Measurements from ENCODE around the gene EXOC3.

Gene EXOC3

DNA sequence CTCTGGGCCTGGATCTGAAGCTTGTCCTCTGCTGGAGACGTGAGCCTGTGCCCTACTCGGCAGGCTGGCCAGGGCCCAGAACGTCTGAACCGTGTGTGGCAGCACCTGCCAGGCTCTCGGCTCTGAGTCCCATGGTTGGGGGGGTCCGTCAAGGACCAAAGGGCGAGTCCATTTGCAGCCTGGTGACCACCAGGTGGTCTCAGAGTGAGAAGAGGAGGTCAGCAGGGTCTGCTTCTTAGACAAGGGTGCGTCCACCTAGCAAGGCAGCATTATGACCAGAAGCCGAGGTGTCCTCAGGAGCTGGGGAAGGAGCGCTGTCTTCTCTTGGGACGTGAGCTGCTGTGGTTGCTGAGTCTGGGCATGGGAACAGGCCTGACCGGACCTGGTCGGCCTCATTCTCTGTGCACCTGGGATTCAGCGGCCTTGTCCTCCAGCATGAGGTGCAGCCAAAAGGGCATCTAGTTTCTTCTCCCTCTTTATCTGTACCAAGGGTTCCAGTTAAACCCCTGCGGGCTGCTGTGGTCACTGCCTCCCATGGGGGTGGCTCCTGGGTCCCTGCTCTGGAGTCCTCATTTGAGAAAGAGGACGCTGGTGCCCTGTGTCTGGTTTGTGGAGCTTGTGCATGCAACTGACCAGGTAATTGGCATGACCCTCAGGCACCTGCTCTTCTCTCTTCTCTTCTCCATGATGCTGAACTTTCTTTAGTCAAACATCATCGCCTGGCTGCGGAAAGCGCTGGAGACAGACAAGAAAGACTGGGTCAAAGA, 14.4 kb downstream of the EXOC3 start:
- DNase-seq (ENCODE audit: low read depth in 2 of 2): no peak

DNA sequence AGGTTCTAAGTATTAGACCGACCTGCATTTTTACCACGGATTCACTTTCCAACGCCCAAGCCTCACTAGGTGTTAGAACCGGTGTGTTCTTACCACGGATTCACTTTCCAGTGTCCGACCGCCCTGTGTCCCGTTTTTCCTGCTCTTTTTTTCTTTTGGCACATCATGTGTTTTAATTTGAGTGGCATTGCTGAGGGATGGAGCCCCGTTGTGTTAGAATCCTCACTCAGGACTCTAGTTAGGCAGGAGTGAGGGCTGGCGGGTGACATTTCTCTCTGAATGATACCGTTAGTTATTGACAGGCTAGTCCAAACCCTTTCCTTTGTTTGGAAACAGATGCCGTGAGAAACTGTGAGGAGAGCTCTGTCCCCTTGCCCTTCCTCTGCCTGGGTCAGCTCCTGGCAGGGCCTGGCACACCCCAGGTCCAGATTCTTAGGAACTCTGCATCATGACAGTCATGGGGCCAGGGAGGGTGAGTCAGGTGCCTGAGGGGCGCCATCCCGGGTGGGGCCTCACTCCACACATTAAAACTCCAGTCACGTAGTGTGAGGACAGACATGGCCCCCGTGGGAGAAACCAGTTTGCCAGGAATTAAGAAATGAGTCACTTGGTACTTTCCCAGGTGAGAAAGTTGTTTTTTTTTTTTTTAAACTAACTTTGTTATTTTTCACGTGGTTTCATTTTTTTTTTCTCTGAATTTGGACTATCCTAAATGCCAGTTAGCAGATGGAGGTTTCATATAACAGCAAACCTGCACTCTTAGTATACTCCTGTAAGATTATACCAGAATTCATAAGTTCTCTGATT, 15.8 kb downstream of the EXOC3 start:
- DNase-seq (ENCODE audit: low read depth in 2 of 2): peak; percentile 46 to 51

DNA sequence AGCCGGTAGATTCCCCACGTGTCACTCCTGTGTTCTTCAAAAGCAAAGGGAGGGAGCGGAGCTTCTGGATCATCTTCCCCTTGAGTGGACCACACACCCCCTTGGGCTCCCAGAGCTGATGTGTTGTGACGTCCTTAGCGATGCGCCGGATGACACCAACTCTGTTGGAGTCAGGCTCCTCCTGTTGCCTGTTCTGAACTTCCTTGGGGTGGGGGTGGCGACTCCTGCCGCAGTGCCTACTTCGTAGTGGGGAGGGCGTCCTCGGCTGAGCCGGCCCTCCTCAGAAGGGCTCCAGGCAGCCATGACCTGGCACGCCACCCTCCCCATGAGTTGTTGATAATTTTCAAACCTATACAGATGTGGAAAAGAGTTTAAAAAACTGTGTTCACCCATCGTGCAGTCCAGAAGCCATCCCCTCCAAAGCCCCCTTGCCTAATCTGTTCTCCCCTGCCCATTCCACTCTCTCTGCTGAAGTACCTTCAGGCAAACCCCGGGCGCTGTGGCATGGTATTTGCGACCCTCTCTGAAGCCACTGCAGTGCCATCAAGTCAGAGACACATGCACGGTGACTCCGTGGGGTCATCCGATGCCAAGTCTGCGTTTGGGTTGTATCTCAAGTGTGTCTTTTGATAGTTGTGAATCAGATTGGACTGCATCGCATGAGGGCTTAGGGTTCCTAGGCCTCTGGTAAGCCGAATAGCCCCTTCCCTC, 16.7 kb downstream of the EXOC3 start:
- no peak for DNase-seq (ENCODE audit: low read depth in 2 of 2)

DNA sequence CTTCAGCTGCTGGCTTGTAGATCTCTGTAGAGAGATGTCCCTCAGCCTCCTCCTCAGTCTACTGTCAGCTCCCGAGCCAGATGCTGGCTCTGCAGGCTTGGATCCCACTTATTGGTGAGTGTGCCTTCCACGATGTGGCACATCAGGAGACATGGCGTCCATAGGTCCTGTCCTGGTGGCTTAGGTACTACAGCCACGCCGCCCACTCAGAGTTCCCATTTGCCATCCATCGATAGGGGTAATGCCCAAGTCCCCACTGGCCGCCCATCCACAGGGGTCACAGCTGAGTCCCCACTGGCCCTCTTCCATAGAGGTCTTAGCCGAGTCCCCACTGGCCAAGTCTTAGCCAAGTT, 17.3 kb downstream of the EXOC3 start:
- no peak for DNase-seq (ENCODE audit: low read depth in 2 of 2)

DNA sequence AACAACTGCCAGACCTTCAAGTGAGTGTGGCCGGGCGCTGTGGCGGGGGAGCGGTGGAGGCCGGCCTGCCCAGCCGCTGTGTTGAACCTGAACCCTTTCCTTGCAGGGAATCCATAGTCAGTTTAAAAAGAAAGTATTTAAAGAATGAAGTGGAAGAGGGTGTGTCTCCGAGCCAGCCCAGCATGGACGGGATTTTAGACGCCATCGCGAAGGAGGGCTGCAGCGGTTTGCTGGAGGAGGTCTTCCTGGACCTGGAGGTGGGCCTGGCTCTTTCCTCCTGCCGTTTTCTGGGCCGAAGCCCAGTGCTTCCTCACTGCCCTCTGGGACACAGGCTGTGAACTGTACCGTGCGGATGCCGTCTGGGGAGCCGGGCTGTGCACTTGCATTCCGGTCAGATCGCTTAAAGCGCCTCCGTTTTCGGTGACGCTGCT, 19.1 kb downstream of the EXOC3 start:
- no peak for DNase-seq (ENCODE audit: low read depth in 2 of 2)

DNA sequence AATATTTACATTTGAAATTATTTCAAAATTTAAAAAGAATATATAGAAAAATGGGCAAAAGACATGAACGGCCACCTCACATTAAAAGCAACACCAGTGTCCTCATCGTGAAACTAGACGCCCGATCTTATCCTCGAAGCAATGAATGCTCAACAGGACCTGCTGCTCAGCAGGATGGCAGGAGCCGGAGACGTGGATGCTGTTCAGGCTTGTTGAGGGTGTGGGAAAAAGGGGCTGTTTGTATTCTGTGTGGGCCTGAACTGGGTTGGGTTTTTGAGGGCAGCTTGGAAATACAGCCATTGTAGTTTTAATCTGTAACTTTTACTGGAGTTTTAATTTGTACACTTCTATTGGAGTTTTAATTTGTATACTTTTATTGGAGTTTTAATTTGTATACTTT, 20.3 kb downstream of the EXOC3 start:
- DNase-seq (ENCODE audit: low read depth in 2 of 2): no peak

DNA sequence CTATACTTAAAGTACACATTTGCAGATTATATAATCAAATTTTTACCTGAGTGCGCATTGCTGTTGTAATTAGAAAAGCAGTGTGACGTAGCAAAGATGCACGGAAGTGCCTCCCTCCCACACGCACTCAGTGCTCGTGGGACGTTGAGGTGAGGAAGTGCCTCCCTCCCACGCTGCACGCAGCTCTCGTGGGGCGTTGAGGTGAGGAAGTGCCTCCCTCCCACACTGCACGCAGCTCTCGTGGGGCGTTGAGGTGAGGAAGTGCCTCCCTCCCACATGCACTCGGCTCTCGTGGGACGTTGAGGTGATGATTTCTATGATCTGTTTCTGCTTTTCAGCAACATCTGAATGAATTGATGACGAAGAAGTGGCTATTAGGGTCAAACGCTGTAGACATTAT, 21.0 kb downstream of the EXOC3 start:
- peak; percentile 92 to 94 for DNase-seq (ENCODE audit: low read depth in 2 of 2)

DNA sequence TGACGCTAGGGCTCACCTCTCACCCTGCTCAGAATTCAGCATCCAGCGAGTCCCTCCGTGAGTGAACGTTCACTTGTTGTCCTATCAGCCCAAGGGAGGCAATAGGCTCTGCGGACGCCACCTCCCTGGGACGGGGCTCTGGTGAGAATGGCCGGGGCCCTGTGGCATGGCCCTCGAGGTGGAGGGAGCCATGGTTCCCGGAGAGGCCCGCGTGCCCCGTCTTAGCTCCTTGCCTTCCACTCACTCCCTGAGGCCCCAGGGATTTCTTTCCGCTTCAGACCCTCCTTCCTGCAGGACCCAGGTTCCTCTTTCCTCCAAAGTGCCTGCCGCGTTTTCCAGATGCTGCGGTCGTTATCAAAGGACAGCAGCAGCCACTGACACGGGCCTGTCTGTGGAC, 21.5 kb downstream of the EXOC3 start:
- no peak for DNase-seq (ENCODE audit: low read depth in 2 of 2)

DNA sequence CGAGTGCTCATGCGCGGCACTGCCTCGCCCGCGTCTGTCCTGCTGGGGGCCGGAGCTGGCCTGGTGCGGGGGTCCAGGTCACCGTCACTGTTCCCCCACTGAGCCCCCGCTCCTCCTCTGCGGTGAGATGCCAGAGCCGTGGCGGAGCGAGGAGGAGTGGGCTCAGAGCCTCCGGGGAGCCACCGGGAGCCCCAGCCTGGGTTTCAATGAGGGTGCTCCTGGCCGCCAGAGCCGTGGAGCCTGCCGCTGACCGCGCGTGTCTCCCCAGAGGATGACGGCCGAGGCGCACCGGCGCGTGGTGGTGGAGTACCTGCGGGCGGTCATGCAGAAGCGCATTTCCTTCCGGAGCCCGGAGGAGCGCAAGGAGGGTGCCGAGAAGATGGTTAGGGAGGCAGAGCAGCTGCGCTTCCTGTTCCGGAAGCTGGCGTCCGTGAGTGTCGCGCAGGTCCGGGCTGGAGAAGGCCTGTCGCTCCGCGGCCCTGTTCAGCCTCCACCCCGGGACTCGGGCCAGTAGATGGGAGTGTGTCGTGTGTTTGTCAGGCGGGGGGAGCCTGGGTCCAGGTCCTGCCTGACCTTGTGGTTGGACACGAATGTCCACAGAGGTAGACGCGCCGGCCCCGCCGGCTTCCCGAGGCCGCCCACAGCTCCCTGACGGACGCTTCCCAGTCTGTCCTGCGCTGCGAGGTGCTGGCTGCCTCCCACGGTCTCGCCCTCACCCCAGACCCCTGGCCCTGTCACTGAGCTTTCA, 22.0 kb downstream of the EXOC3 start:
- DNase-seq (ENCODE audit: low read depth in 2 of 2): no peak

DNA sequence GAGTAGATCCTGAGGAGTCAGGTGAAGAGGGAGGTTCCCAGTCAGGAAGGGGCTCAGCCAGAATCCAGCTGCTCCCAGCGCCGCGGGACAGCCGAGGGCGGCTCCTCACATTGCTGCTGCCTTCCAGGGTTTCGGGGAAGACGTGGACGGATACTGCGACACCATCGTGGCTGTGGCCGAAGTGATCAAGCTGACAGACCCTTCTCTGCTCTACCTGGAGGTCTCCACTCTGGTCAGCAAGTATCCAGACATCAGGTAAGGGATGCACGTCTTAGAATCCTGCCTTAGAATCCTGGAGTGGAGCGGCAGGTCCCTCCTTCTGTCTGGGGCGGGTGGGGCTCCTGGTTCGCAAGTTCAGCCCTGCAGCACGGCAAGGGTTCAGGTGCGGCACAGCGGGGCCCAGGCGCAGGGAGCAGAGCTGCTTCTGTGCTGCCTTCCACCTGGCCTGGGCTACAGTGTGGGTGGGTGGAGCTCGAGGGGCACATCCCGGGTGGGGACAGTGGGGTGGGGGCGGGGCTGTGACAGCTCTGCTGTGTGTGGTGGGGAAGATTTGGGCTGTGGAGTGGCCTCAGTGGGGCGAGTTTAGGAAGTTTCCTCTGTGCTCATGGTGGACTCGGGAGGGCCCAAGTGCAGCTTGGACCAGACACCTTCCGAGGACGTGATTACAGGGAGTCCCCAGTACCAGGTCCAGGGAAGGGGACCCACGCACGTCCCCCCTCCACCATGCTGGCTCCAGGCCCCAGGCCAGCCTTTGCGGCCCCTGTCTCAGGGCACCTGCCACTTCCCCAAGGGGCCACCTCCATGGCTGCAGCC, 22.8 kb downstream of the EXOC3 start:
- no peak for DNase-seq (ENCODE audit: low read depth in 2 of 2)

DNA sequence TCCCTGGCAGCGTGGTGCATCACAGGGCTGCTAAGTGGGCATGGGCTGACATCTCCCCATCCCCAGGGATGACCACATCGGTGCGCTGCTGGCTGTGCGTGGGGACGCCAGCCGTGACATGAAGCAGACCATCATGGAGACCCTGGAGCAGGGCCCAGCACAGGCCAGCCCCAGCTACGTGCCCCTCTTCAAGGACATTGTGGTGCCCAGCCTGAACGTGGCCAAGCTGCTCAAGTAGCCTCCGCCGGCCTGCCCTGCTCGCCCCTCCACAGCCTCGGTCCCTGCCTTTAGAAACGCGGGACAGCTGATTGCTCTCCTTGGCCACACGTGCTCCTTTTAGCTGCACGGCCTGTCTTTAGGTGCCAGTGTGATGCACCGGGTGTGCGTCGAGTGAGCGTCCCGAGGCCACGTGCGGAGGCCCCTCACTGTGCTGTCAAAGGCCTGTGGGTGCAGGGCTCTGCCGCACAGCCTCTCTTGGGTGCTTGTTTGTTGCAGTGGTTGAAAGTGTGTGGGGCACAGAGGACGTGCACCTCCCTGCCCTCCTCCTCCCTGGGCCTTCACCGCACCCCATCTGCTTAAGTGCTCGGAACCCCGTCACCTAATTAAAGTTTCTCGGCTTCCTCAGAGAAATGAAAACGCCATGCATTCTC, 23.8 kb downstream of the EXOC3 start:
- DNase-seq (ENCODE audit: low read depth in 2 of 2): no peak

DNA sequence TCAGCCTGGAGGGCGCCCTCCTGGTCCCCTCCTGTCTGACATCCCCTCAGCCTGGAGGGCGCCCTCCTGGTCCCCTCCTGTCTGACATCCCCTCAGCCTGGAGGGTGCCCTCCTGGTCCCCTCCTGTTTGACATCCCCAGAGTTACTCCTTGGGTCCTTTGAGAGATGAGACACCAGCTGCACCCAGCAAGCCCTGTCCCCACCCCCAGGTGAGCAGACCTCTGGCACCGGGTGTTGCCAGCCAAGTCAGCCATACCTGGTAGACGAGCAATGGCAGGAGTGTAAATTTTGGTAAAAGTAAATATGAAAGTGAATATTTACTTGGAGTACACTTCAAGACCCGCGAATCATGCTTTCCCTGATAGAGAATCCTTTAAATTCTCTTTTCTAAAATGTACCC, 25.4 kb downstream of the EXOC3 start:
- DNase-seq (ENCODE audit: low read depth in 2 of 2): no peak

DNA sequence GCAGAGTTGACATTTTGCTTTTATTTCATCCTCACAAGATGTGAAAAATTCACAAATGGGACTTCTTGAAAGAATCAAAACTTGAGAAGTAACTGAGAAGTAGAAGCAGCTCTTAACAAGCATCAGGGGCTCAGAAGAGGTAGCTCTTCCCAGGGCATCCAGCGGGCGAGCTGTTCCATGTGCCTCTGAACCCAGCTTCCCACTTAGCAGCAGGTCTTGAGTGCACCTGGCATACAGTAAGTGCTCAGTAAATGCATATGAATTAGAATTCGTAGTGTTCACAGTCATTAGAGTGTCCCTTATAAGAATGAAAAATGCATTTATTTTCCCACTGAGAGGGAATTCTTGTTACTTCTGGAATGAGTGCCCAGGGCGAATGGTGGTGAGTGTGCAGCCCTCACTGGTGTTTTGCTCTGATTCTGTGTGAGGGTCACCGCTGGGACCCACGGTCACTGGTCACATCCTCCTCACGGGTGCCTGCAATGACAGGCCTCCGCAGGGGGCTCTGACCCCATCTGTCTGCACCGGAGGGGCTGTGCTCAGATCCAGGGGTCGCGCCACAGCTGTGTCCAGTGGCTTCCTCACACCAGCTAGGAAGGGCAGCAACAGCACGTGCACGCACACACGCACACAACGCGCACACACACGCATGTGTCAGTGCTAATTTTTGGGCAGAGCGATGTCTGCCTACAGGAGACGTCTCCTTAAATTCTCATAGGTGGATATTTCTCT, 26.9 kb downstream of the EXOC3 start:
- no peak for DNase-seq (ENCODE audit: low read depth in 2 of 2)

DNA sequence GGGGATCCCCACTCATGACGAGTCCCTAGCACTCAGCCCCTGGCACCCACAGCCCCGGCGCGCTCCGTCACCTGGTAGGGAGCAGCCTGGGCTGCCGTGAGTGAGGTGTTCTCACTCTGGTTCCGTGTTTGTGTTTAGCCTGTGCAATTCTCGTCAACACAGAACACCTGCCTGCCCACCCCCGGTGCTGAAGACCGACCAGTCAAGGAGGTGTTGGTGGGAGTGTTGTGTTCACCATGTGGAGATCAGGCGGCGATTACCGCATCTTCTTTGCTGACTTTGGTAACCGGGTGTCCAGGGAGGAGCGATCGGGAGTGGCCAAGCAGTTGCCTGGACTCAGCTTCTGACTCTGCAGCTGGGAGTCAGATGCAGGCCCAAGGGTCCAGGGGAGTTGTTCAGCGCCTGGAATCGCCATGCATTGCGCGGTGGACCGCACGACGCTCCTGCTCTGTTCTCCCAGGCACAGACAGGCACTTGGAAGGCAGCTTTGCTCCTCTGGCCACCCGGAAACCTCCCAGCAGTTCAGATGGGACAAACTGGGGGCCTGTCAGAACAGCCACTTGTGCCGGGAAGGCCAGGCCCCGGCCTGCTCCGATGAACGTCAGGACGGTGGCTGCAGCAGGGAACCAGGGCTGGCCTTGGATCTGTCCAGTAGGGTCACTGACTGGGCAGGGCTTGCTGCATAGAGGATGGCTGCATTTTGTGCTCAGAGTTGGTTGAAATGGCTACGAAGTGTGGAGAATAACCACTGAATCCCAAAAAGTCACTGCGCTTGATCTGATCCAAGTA, 28.2 kb downstream of the EXOC3 start:
- DNase-seq (ENCODE audit: low read depth in 2 of 2): no peak

DNA sequence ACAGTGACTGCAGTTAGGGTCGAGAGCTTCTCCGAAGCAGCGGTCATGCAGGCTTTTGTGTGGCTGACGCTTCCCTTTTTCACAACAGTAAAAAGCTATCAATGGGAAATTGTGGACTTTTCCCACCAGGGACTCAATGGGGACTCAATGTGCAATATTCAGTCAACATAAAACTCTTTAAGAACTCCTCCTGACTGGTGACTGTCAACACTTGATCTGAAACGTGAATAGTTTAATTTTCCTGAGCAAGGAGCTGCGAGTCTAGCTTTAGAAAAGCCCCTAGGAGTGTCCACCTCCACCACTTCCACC, 28.7 kb downstream of the EXOC3 start:
- DNase-seq (ENCODE audit: low read depth in 2 of 2): no peak

DNA sequence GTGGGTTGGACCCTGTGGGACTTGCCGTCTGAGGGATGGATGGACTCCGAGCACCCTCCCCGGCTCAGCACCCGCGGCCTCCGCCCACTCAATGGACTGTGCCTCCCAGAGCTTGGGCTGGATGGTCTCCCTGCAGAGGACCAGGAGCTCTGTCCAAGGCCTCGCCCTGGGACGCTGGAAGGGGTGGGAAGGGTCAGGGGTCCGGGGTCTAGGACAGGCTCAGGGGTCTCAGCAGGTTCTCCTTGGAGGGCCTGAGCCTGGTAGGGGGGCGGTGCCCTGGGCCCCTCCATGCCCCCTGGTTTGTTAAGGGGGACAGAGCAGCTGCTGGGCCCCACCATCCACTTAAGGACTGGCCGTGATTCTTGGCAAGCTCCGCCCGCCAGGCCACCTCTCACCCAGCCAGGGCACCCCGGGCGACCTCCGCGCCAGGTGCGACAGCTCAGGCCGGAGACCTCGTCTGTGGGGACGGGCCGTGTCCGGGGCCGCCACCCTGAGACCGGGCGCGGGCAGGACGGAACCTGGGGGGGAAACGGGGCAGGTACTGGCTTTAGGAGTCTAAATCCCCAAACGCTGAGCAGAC, 29.2 kb downstream of the EXOC3 start:
- no peak for DNase-seq (ENCODE audit: low read depth in 2 of 2)

DNA sequence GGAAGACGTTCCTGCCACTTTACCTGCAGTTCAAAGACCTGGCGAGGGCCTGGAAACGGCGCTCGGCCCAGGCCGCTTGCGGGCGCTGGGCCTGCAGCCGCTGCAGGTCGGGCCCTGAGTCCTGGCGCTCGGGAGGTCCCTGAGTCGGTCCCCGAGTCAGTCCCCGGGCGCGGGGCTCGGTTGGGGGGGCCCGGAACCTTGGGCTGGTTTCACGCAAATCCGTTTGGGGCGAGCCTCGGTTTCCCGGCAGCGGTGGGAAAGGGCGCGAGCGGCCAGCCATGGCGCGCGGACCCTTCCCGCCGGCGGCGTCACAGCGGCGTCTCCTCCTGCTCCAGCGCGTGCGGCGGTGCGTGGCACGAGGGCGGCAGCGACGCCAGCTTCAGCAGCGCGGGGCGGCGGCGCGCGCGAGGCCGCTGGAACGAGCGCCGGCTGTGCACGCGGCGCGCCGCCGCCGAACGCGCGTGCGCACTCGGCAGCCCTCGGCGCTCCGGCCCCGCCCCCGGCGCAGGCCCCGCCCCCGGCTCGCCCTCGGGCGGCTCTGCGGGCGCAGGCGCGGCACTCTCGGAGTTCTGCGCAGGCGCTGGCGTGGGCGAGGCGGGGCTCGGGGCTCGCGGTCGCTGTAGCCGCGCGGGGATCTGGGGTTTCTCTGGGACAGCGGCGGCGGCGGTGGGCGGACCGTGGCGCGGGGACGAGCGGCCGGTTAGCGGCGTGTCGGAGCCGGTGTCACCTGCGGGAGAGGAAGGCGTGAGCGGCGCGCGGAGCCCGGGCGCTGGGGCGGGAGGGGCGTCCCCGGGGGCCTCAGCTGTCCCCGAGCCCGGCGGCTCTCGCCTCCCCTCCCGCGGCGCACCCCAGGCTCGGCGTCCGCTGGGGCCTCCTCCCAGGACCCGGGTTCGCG, 29.9 kb downstream of the EXOC3 start:
- DNase-seq (ENCODE audit: low read depth in 2 of 2): peak; percentile 71 to 88
